K562 (cell line): Measurements from ENCODE around the gene TUT7. TPM values are rescaled to one million over a fixed set of nuclear protein-coding genes. Genes with fewer than 3 reads are reported as not detected.
A peak's percentile ranks its signal among the peaks of the same experiment; 100 is the strongest.

Experiments used
- ATAC-seq: fragments of 200-7000 bp; cut with Tn5 transposase; 3 replicates; pipeline ENCODE4 v1.9.1; 2020; ENCODE audit warnings: moderate library complexity
- BruUV-seq: library from RNA; stranded (reverse); fragments of 400-500 nt; replicated peaks from 2 replicates; lab custom pipeline; 2021; lab: Mats Ljungman, UMichigan
- CTCF ChIA-PET: fragments of 300-600 bp; formaldehyde crosslinking; extraction: SDS; loops from one replicate; lab custom pipeline; 2021; ENCODE audit warnings: low intra/inter-chr PET ratio; lab: Yijun Ruan, JAX
- POLR2A ChIA-PET: fragments of 300-600, 350-650 bp; sonication (Branson Sonifier 250); formaldehyde crosslinking; extraction: SDS; loops from one replicate; lab custom pipeline; 2021; ENCODE audit warnings: antibody characterized with exemption, inconsistent platforms; lab: Yijun Ruan, JAX
- DNase-seq, 4 experiments: peaks; one replicate each; pipeline versions ENCODE4 v3.0.0 to v3.0.0-alpha.2; 2011 to 2018; ENCODE audit warnings: low spot score in 3 of 4, mixed read lengths in 3 of 4; ENCODE audit errors: extremely low read depth in 1 of 4
- FAIRE-seq: peaks from 2 replicates; lab custom pipeline; 2011; peaks lifted over from hg19 to GRCh38; lab: Jason Lieb, UNC
- H2AFZ ChIP-seq: 2 replicates; pipeline ENCODE4 v1.6.0; 2011; ENCODE audit warnings: low read depth, low read length, control low read depth, inconsistent platforms
- H3K27ac ChIP-seq: fragments of 200-600 bp; 3 replicates; pipeline ENCODE4 v1.8.0; 2011; ENCODE audit warnings: low read depth, mild to moderate bottlenecking, control low read depth, inconsistent platforms, low read length, moderate library complexity, mixed read lengths; ENCODE audit errors: extremely low read depth
- H3K27me3 ChIP-seq, 2 experiments: fragments of 300-600 bp in 1 of 2; 2 replicates in 1 of 2; 3 replicates in 1 of 2; pipeline versions ENCODE4 v1.6.0 to v1.8.0; 2011; ENCODE audit warnings: inconsistent platforms in 2 of 2, low read length in 2 of 2, mild to moderate bottlenecking in 1 of 2, mixed read lengths in 1 of 2, moderate library complexity in 1 of 2; ENCODE audit not compliant: control insufficient read depth in 2 of 2, insufficient read depth in 2 of 2
- H3K36me3 ChIP-seq: fragments of 300-600 bp; 3 replicates; pipeline ENCODE4 v1.8.0; 2011; ENCODE audit warnings: mild to moderate bottlenecking, low read length, inconsistent platforms; ENCODE audit not compliant: control insufficient read depth, insufficient read depth
- H3K4me1 ChIP-seq, 2 experiments: fragments of 200-600 bp in 1 of 2; replicated peaks in 1 of 2; 2 replicates in 1 of 2; 3 replicates in 1 of 2; pipeline versions ENCODE4 v1.5.1 to v1.8.0; 2011; ENCODE audit warnings: inconsistent platforms in 2 of 2, low read length in 2 of 2, mild to moderate bottlenecking in 1 of 2, mixed read lengths in 1 of 2, moderate library complexity in 1 of 2; ENCODE audit not compliant: control insufficient read depth in 2 of 2, insufficient read depth in 2 of 2
- H3K4me2 ChIP-seq: 2 replicates; pipeline ENCODE4 v1.6.1; 2011; ENCODE audit warnings: low read length, control low read depth, inconsistent platforms, mixed read lengths; ENCODE audit not compliant: insufficient read depth
- H3K4me3 ChIP-seq: fragments of 200-600 bp; sonication (generic), shearing (Covaris generic); 2 replicates; pipeline ENCODE4 v1.5.1; 2016; ENCODE audit warnings: control low read depth, inconsistent platforms
- H3K79me2 ChIP-seq: fragments of 200-600 bp; 3 replicates; pipeline ENCODE4 v1.8.0; 2011; ENCODE audit warnings: low read length, inconsistent platforms; ENCODE audit not compliant: control insufficient read depth, insufficient read depth
- H3K9ac ChIP-seq, 2 experiments: 2 replicates each; pipeline versions ENCODE4 v1.6.0 to v1.6.1; 2011; ENCODE audit warnings: low read depth in 2 of 2, low read length in 2 of 2, control low read depth in 1 of 2, inconsistent platforms in 1 of 2, mild to moderate bottlenecking in 1 of 2, mixed read lengths in 1 of 2; ENCODE audit not compliant: insufficient read depth in 1 of 2
- H3K9me1 ChIP-seq: one replicate; pipeline ENCODE4 v1.6.0; 2011; ENCODE audit warnings: inconsistent platforms, mild to moderate bottlenecking, low read length, moderate library complexity; ENCODE audit not compliant: control insufficient read depth, insufficient read depth
- H3K9me3 ChIP-seq: replicated peaks from 2 replicates; pipeline ENCODE4 v1.5.1; 2011; ENCODE audit warnings: low read depth, low read length, inconsistent platforms; ENCODE audit not compliant: control insufficient read depth, insufficient read depth
- H4K20me1 ChIP-seq: replicated peaks from 2 replicates; pipeline ENCODE4 v1.6.1; 2011; ENCODE audit warnings: low read length, inconsistent platforms, mixed read lengths; ENCODE audit not compliant: control insufficient read depth, insufficient read depth
- CCNT2 ChIP-seq: IDR thresholded peaks from 2 replicates; pipeline ENCODE4 v1.6.1; 2011; ENCODE audit warnings: borderline replicate concordance, low read depth, mild to moderate bottlenecking, moderate library complexity, mixed read lengths, low read length; ENCODE audit not compliant: insufficient read length; ENCODE audit errors: extremely low read depth
- HDAC6 ChIP-seq: IDR thresholded peaks from 2 replicates; pipeline ENCODE4 v1.6.1; 2012; ENCODE audit warnings: low read depth, mild to moderate bottlenecking, control low read depth, inconsistent platforms, low read length, moderate library complexity
- RAD51 ChIP-seq: fragments of 450-650 bp; IDR thresholded peaks from 2 replicates; pipeline ENCODE4 v1.7.1; 2016; ENCODE audit warnings: low read depth, mild to moderate bottlenecking, borderline replicate concordance
- ZNF586 ChIP-seq: fragments of 450-650 bp; formaldehyde crosslinking; conservative IDR thresholded peaks from 2 replicates; pipeline ENCODE4 v1.4.0; 2020; ENCODE audit warnings: mild to moderate bottlenecking, moderate library complexity
- WGBS: fragments of 100-300 bp; shearing (Covaris generic); methylation state at CpG from one replicate; pipeline ENCODE4 v1.1.6; 2016; ENCODE audit warnings: low coverage, mixed read lengths; ENCODE audit not compliant: insufficient coverage; ENCODE audit errors: missing lambda C conversion rate; 5-methylcytosine and 5-hydroxymethylcytosine counted together
- in situ Hi-C: fragments of 300-500 bp; cut with MboI; formaldehyde crosslinking; loops from 4 replicates; pipeline ENCODE4 v1.15.0; 2018; ENCODE audit warnings: inconsistent platforms, mixed read lengths
- intact Hi-C: fragments of 100-400 bp; cut with micrococcal nuclease; formaldehyde crosslinking; loops from 2 replicates; pipeline ENCODE4 v1.14.2; 2022
- polyA plus RNA-seq, 8 experiments: library from polyadenylated mRNA; depleted of rRNA in 4 of 8; stranded (reverse) in 5 of 8; unstranded in 3 of 8; fragments of >200 nt; fragmentation: Nextera tagmentation in 2 of 8; fragmentation: Illumina TruSeq in 1 of 8; extraction: Ambion mirVana in 2 of 8; extraction: Trizol in 1 of 8; gene quantifications; 2 replicates each; pipeline versions ENCODE4 v1.2.1 to v1.2.3, GENCODE V29; 2011 to 2014; ENCODE audit warnings: inconsistent platforms in 1 of 8, missing spikeins in 1 of 8
- total RNA-seq, 7 experiments: library from RNA; depleted of rRNA in 6 of 7; stranded (reverse); fragments of >200 nt in 6 of 7; fragmentation: Illumina TruSeq in 2 of 7; extraction: Trizol in 2 of 7; gene quantifications; 2 replicates each; pipeline versions ENCODE4 v1.2.1 to v1.2.3, GENCODE V29; 2011 to 2021; ENCODE audit warnings: low replicate concordance in 1 of 7
- TF ChIP-seq, protein P1 (sequence below): fragments of 450-650 bp; IDR thresholded peaks from 2 replicates; pipeline ENCODE4 v1.6.1; 2017; ENCODE audit warnings: antibody characterized with exemption
- TF ChIP-seq, protein P2 (sequence below), 3 experiments: fragments of 200-800 bp in 1 of 3; sonication (Bioruptor generic) in 1 of 3; sonication (generic) in 1 of 3; formaldehyde crosslinking in 1 of 3; IDR thresholded peaks; 2 replicates each; pipeline versions ENCODE4 v1.6.1 to v1.8.0; 2016 to 2022; ENCODE audit warnings: mild to moderate bottlenecking in 2 of 3, missing compliant biosample characterization in 2 of 3, missing genetic modification characterization in 2 of 3, missing genetic modification reagents in 1 of 3
- TF ChIP-seq, protein P3 (sequence below): fragments of 450-650 bp; formaldehyde crosslinking; IDR thresholded peaks from 2 replicates; pipeline ENCODE4 v1.4.0; 2022; ENCODE audit warnings: mild to moderate bottlenecking, moderate library complexity
- TF ChIP-seq, protein P4 (sequence below): fragments of 450-650 bp; conservative IDR thresholded peaks from 2 replicates; pipeline ENCODE4 v1.6.1; 2016; ENCODE audit warnings: missing genetic modification characterization, low read depth, mild to moderate bottlenecking, control low read depth, missing compliant biosample characterization

The TUT7 gene
- total and polyA plus RNA-seq, 9 of the 15 experiments (the other 6 are each of a cell fraction or from before 2014, with no cell fraction given), result 5.9 to 26.9 (median 15.2) TPM

DNA sequence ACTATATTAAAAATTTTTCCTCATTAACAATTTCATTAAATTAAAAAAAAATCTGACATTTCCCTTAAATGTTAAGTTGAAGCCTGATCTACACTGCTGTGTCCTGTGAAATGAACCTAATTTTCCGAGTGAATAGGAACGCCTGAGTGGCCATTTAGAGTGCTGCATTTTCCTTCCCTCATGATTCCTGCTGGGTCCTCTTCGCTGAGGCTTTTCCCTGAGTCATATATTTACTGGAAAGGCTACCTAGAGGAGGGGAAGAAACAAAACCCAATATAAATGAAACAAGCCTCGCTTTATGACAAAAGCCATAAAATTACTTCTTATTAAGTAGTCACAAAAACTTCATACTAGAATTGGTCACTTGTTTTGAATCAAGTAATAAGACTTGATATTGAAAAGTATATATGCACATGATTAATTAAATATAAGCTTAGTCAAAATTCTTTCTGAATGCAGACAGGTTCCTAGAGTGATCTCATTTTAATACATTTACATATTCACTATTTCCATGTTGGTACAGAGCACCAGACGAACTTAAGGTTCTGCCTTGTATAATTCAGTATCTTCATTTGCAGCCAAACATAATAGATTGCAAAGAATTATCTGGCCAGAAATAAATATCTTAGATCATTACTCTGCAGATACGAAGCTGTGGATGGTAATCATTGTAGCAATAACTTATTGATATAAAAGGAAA is 65.6 kb downstream of the TUT7 start:
- H3K36me3 ChIP-seq, result peaks cover 8% of the 10 kb centered on the region; the same call in 1 of the 3 replicates
- no peaks in the 10 kb centered on the region for H3K79me2 ChIP-seq
- in situ Hi-C loops (no loop called here), intact Hi-C loops (loop anchor here (5.0 kb wide), 1 partner anchor 124 kb away; no protein-coding TSS in a partner anchor)
- no peak overlapping the region for H3K9ac ChIP-seq
- no peak overlapping the region for H3K27ac ChIP-seq
- H3K9me3 ChIP-seq, result no peaks in the 10 kb centered on the region
- FAIRE-seq, result no peak
- H3K4me2 ChIP-seq, result no peak overlapping the region
- POLR2A ChIA-PET, result no interaction called here
- no peak for DNase-seq
- H4K20me1 ChIP-seq, result no peaks in the 10 kb centered on the region
- WGBS, result 67% methylated on average over 6 of the region's 6 CpGs
- no peaks in the 10 kb centered on the region for H3K27me3 ChIP-seq
- CTCF ChIA-PET, result no interaction called here
- BruUV-seq, result no TSS peak
- H3K4me1 ChIP-seq, result peaks cover 6 to 27% of the 10 kb centered on the region in 2 experiments; a peak in 4 of 5 replicates
- H3K4me3 ChIP-seq, result no peak overlapping the region
- H2AFZ ChIP-seq, result no peak overlapping the region
- TF ChIP-seq, protein P1, sequence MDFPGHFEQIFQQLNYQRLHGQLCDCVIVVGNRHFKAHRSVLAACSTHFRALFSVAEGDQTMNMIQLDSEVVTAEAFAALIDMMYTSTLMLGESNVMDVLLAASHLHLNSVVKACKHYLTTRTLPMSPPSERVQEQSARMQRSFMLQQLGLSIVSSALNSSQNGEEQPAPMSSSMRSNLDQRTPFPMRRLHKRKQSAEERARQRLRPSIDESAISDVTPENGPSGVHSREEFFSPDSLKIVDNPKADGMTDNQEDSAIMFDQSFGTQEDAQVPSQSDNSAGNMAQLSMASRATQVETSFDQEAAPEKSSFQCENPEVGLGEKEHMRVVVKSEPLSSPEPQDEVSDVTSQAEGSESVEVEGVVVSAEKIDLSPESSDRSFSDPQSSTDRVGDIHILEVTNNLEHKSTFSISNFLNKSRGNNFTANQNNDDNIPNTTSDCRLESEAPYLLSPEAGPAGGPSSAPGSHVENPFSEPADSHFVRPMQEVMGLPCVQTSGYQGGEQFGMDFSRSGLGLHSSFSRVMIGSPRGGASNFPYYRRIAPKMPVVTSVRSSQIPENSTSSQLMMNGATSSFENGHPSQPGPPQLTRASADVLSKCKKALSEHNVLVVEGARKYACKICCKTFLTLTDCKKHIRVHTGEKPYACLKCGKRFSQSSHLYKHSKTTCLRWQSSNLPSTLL, result peak; percentile 43; the same call in 1 of the 2 replicates
- TF ChIP-seq, protein P2, sequence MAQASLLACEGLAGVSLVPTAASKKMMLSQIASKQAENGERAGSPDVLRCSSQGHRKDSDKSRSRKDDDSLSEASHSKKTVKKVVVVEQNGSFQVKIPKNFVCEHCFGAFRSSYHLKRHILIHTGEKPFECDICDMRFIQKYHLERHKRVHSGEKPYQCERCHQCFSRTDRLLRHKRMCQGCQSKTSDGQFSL (CRISPR knock-in tag; IDR thresholded peaks at IDR 0.05), result no peak
- TF ChIP-seq, protein P2 (tag; IDR thresholded peaks at IDR 0.05), result no peak
- TF ChIP-seq HDAC6 (no peak), RAD51 (no peak), CCNT2 (no peak), ZNF586 (CRISPR knock-in tag) (no peak)
- TF ChIP-seq, protein P3, sequence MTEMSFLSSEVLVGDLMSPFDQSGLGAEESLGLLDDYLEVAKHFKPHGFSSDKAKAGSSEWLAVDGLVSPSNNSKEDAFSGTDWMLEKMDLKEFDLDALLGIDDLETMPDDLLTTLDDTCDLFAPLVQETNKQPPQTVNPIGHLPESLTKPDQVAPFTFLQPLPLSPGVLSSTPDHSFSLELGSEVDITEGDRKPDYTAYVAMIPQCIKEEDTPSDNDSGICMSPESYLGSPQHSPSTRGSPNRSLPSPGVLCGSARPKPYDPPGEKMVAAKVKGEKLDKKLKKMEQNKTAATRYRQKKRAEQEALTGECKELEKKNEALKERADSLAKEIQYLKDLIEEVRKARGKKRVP, result no peak
- TF ChIP-seq, protein P4, sequence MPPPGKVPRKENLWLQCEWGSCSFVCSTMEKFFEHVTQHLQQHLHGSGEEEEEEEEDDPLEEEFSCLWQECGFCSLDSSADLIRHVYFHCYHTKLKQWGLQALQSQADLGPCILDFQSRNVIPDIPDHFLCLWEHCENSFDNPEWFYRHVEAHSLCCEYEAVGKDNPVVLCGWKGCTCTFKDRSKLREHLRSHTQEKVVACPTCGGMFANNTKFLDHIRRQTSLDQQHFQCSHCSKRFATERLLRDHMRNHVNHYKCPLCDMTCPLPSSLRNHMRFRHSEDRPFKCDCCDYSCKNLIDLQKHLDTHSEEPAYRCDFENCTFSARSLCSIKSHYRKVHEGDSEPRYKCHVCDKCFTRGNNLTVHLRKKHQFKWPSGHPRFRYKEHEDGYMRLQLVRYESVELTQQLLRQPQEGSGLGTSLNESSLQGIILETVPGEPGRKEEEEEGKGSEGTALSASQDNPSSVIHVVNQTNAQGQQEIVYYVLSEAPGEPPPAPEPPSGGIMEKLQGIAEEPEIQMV (tag), result peak; percentile 82
- no peak for ATAC-seq
- H3K9me1 ChIP-seq, result no peaks in the 10 kb centered on the region
